GM20431 (cell line): ENCODE results near the gene HLA-DQA2.
"Not testable (repeated sequence)": the region's sequence is repeated elsewhere in the genome, so short reads cannot be mapped to it uniquely, and the experiment has no call there.

Experiments used
- in situ Hi-C: fragments of 300-500 bp; cut with MseI, MboI; formaldehyde crosslinking; loops from one replicate; pipeline ENCODE4 v1.15.0; 2020; ENCODE audit warnings: low sequenced_read_pairs; ENCODE audit not compliant: unreplicated experiment

The HLA-DQA2 gene

DNA sequence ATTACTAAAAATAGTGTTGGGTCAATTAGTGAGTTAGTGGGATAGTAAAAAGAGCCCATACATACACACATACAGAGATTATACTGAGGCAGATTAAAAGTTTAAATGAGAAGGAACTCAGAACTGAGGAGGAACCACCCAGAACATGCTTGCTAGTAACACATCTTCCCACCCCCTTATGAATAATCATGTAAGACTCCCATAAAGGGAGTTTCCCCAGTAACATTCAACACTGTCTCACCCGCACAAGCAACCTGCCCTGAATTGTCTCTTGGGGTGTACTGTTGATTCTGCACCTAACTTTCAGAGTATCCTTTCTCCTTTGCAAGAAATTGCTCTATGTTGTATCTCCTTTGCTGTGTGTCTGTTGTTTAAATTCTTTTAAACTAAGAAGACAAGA is 33.2 kb downstream of the HLA-DQA2 start:
- in situ Hi-C loops = no loop called here

DNA sequence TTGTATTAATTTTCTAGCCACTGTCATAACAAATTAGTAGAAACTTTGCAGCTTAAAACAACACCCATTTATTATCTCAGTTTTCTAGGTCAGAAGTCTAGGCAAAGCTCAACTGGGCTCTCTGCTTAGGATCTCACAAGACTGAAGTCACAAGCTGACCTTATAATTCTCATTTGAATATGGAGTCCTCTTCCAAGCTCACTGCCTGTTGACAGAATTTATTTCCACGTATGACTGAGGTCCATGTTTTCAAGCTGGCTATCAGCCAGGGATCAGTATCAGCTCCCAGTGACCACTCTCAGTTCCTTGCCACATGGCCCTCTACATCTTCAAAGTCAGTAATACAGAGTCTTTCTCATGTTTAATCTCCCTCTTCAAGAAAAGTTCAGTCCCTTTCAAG is 33.9 kb downstream of the HLA-DQA2 start:
- in situ Hi-C loops = no loop called here

DNA sequence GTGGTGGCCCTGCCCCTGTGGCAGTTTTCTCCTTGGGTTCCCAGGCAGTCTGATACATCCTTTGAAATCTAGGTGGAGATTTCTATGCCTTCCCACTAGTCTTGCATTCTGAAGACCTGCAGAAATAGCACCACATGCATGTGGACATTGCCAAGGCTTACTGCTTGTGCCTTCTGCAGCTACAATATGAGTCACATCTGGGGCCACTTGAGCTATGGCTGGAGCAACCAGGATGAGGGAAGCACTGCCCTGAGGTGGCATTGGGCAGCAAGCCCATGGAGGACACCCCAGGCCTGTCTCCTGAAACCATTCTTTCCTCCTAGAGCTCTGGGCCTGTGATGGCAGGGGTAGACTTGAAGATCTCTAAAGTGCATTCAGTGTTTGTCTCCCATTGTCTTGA is 37.8 kb downstream of the HLA-DQA2 start:
- in situ Hi-C loops = no loop called here

DNA sequence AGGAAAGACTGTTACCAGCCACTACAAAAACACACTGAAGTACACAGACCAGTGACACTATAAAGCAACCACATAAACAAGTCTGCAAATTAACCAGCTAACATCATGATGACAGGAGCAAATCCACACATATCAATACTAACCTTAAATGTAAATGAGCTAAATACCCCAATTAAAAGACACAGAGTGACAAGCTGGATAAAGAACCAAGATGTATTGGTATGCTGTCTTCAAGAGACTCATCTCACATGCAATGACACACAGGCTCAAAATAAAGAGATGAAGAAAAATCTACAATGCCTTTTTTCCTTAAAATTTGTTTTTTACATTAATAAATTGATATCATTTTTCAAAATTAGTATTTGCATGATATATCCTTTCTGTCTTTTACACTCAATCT is 41.7 kb downstream of the HLA-DQA2 start:
- in situ Hi-C loops = not testable (repeated sequence)

DNA sequence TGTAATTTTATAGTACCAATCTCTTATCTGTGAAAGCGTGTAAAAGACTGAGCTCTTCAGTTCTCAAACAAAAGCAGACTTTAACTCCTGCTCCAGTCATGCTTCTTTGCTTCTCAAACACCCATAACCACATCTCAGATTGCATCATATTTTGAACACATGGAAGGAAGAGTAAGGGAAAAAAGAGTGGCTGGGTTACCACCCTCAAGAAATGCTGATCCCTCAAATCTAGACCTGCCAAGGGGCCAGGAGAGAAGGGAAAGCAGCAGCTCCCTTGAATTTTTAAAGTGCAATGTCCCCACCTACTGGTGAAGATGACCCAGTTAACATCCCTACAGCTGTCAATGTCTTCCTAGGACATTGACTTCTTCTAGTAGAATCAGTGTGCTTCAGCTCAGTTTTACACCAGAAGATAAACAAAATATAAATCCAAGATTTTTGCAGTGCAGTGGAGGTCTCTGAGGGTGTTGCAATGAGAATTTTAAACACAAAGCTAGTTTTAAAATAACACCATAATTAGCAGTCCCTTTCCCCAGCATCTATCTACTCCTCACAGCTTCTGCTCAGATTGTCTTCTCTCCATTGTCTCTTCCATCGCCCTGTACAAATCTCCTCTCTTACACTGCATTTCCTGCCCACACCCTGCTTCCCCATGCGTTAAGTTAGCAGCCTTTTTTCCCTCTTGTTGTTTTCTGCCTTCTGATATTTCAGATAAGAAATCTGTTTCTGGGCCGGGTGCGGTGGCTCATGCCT is 44.8 kb downstream of the HLA-DQA2 start:
- in situ Hi-C loops = no loop called here

DNA sequence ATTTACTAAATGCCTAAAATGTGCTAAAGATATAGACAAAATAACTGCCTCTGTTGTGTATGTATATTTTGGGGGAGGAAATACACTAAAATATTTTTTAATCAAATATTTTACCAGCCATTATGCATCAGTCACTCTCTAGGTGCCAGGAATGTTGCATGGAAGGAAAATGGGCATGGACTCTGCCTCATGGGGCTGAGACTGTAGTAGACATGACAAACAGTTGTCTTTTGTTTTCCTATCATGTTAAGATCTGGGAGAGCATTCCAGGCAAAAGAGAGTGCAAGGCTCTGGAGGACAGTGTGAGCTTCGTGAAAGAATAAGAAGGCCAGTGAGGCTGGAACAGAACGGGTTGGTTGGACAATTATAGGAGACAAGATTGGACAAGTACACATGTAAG is 49.1 kb downstream of the HLA-DQA2 start:
- in situ Hi-C loops = loop anchor here (10.0 kb wide), 1 partner anchor 376 kb away; no protein-coding TSS in a partner anchor

DNA sequence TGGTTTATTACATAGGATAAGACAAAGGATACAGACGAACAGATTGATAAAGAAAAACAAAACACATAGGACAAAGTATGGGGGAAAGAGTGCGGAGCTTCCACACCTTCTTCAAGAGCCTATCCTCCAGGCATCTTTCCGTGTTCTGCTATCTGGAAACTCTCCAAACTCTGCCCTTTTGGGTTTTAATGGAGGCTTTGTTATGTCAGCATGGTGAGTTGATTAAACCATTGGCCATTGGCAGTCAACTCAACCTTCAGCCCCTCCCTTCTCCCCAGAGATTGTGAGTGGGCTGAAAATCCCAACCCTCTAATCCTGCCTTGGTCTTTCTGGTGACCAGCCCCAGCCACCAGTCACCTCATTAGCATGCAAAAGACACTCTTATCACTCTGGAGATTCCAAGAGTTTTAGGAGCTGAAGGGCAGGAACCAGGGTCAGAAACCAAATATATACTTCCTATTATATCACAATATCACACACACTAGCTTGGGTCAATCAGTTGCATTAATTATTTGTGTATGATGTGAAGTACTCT is 51.8 kb downstream of the HLA-DQA2 start:
- in situ Hi-C loops = loop anchor here (10.0 kb wide), 1 partner anchor 378 kb away; no protein-coding TSS in a partner anchor

DNA sequence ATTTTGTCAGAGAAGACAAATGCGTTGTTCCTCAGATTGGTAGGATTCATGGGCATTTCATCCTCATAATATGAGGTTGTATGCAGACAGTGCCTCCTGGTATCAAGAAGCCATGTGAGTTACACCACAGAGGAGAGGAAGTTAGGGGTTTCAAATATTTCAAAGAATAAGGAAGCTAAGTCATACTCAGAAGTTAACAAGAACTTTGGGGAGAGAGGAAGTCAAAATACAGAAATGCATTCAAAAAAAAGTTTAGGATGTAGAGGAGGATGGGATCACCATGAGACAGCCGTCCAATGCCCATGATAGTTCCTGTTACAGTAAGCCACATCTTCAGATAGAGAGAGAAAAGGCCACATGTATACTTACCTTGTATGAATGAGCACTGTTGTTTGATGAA is 53.3 kb downstream of the HLA-DQA2 start:
- in situ Hi-C loops = loop anchor here (10.0 kb wide), 1 partner anchor 380 kb away; no protein-coding TSS in a partner anchor
